Glomerular visceral epithelial cell (primary cell): ENCODE measurements around the gene CYP2C19.
"Not testable (repeated sequence)": the region's sequence is repeated elsewhere in the genome, so short reads cannot be mapped to it uniquely, and the experiment has no call there.

Source experiments
- DNase-seq: peaks from one replicate; pipeline ENCODE4 v3.0.0-alpha.2; 2016; ENCODE audit errors: extremely low spot score

The CYP2C19 gene

GRCh38 chr10:94879214-94879613 is 116.7 kb downstream of the CYP2C19 start:
- DNase-seq: no peak

GRCh38 chr10:94889123-94889522 is 126.6 kb downstream of the CYP2C19 start:
- no peak for DNase-seq

DNA sequence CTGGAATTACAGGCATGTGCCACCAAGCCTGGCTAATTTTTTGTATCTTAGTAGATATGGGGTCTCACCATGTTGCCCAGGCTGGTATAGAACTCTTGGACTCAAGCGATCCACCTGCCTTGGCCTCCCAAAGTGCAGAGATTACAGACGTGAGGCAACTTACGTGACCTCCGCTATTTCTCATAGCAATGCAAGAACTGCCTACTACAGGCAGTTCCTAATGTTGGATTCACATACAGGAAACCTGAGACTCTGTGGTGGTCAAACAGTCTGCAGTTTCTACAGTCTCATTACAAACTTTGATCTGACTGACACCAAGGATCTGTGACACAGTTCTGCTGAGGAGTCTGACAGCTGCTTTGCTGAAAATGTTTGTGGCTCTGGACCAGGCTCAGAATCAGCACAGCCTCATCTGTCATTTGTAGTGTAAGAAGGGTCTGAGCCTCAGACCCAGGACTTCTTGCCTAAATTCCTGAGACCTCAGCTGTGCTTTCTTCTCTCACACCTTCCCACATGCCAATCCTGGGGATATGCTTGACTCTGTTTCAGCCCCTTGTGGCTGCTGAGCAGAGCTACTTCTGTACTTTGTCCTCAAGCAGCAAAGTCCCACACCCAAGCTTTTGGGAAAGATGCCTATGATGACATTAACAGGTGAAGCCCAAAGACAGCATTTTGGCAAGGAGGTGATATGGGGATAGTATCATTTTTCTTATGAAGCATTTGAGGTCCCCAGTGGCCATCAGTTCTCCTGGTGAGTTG is 128.0 kb downstream of the CYP2C19 start:
- no peak for DNase-seq

DNA sequence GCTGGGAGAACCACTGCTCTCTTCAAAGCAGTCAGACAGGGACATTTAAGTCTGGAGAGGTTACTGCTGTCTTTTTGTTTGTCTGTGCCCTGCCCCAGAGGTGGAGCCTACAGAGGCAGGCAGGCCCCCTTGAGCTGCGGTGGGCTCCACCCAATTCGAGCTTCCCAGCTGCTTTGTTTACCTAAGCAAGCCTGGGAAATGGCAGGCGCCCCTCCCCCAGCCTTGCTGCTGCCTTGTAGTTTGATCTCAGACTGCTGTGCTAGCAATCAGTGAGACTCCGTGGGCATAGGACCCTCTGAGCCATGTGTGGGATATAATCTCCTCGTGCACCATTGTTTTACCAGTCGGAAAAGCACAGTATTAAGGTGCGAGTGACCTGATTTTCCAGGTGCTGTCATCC is 135.9 kb downstream of the CYP2C19 start:
- DNase-seq: not testable (repeated sequence)

DNA sequence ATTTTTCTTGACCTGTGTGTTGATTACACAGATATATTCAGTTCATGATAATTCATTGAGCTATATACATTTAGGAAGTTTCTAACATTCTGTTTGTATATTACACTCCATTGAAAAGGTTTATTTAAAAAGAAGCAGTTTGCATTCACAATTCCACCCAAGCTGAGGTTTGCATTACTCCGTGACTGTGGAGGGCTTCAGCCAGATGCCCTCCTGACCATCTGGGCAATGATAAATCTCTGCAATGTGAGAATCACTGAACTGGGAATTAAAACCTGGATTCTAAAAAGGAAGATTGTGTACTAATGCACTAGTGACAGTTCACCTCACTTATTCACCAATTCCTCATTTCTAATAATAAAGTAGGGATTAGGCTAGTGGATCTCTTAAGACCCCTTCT is 139.6 kb downstream of the CYP2C19 start:
- DNase-seq: no peak

DNA sequence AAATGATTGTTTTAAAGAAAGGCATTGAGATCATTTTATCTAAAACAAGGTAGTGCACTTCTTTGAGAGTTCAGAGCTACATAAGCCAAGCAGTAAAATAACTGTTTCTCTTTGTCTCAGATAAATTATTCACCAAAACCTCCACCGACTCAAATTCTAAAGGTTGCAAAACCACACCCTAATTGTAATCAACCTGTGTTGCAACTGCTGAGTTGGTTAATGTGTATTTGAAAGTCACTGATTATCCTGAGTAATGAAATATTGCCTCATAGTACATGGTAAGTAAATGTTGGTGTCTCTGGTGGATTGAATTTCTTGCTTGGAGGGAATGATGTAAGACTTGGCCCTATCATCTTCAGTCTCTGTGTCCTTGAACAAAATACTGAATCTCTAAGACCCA is 140.1 kb downstream of the CYP2C19 start:
- DNase-seq: peak; percentile 15
